ENCODE data around the gene TMEM63C.

- TF ChIP-seq CTCF (optimal IDR thresholded peaks at IDR 0.05 in 1 of 3, IDR thresholded peaks at IDR 0.05 in 1 of 3, conservative IDR thresholded peaks at IDR 0.05 in 1 of 3; ENCODE audit: extremely low read depth in 1 of 3, insufficient read depth in 2 of 3, low read length in 3 of 3) (no peak), EZH2 (IDR thresholded peaks at IDR 0.05; ENCODE audit: low read length) (no peak)
Observed at GRCh38 chr14:77238356-77238755, 56.8 kb downstream of the TMEM63C start.
